Ishikawa (cell line): ENCODE results near the gene IGFALS.

Experiments used
- CEBPB ChIP-seq: IDR thresholded peaks from 2 replicates; pipeline ENCODE4 v1.6.1; 2012
- CREB1 ChIP-seq: IDR thresholded peaks from 2 replicates; pipeline ENCODE4 v1.6.1; 2012; ENCODE audit warnings: low read depth
- EGR1 ChIP-seq: IDR thresholded peaks from 2 replicates; pipeline ENCODE4 v1.6.1; 2012
- EP300 ChIP-seq: IDR thresholded peaks from 2 replicates; pipeline ENCODE4 v1.6.1; 2012; ENCODE audit warnings: borderline replicate concordance
- FOXM1 ChIP-seq: IDR thresholded peaks from 2 replicates; pipeline ENCODE4 v1.6.1; 2012; ENCODE audit warnings: low read depth, borderline replicate concordance
- MAX ChIP-seq: IDR thresholded peaks from 2 replicates; pipeline ENCODE4 v1.6.1; 2012
- NFIC ChIP-seq: IDR thresholded peaks from 2 replicates; pipeline ENCODE4 v1.6.1; 2012
- RAD21 ChIP-seq: IDR thresholded peaks from 2 replicates; pipeline ENCODE4 v1.6.1; 2012; ENCODE audit warnings: low read depth
- TAF1 ChIP-seq: IDR thresholded peaks from 2 replicates; pipeline ENCODE4 v1.6.1; 2012; ENCODE audit warnings: low read depth, mild to moderate bottlenecking
- TCF12 ChIP-seq: IDR thresholded peaks from 2 replicates; pipeline ENCODE4 v1.6.1; 2012; ENCODE audit warnings: low read depth
- TEAD4 ChIP-seq: IDR thresholded peaks from 2 replicates; pipeline ENCODE4 v1.6.1; 2012
- USF1 ChIP-seq: IDR thresholded peaks from 2 replicates; pipeline ENCODE4 v1.6.1; 2012
- YY1 ChIP-seq: IDR thresholded peaks from 2 replicates; pipeline ENCODE4 v1.6.1; 2012; ENCODE audit warnings: low read depth
- ZBTB7A ChIP-seq: IDR thresholded peaks from 2 replicates; pipeline ENCODE4 v1.6.1; 2012; ENCODE audit warnings: low read depth
- TF ChIP-seq, protein P1 (sequence below): IDR thresholded peaks from 2 replicates; pipeline ENCODE4 v1.6.1; 2012; ENCODE audit warnings: low read depth, mild to moderate bottlenecking

Gene IGFALS

GRCh38 chr16:1785846-1786170 is 7.7 kb downstream of the IGFALS start:
- TF ChIP-seq CEBPB (no peak), EP300 (no peak), RAD21 (no peak), ZBTB7A (no peak), NFIC (no peak), TEAD4 (no peak), YY1 (no peak), TAF1 (no peak), MAX (no peak), CREB1 (no peak)
- TF ChIP-seq, protein P1, sequence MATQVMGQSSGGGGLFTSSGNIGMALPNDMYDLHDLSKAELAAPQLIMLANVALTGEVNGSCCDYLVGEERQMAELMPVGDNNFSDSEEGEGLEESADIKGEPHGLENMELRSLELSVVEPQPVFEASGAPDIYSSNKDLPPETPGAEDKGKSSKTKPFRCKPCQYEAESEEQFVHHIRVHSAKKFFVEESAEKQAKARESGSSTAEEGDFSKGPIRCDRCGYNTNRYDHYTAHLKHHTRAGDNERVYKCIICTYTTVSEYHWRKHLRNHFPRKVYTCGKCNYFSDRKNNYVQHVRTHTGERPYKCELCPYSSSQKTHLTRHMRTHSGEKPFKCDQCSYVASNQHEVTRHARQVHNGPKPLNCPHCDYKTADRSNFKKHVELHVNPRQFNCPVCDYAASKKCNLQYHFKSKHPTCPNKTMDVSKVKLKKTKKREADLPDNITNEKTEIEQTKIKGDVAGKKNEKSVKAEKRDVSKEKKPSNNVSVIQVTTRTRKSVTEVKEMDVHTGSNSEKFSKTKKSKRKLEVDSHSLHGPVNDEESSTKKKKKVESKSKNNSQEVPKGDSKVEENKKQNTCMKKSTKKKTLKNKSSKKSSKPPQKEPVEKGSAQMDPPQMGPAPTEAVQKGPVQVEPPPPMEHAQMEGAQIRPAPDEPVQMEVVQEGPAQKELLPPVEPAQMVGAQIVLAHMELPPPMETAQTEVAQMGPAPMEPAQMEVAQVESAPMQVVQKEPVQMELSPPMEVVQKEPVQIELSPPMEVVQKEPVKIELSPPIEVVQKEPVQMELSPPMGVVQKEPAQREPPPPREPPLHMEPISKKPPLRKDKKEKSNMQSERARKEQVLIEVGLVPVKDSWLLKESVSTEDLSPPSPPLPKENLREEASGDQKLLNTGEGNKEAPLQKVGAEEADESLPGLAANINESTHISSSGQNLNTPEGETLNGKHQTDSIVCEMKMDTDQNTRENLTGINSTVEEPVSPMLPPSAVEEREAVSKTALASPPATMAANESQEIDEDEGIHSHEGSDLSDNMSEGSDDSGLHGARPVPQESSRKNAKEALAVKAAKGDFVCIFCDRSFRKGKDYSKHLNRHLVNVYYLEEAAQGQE: no peak

DNA sequence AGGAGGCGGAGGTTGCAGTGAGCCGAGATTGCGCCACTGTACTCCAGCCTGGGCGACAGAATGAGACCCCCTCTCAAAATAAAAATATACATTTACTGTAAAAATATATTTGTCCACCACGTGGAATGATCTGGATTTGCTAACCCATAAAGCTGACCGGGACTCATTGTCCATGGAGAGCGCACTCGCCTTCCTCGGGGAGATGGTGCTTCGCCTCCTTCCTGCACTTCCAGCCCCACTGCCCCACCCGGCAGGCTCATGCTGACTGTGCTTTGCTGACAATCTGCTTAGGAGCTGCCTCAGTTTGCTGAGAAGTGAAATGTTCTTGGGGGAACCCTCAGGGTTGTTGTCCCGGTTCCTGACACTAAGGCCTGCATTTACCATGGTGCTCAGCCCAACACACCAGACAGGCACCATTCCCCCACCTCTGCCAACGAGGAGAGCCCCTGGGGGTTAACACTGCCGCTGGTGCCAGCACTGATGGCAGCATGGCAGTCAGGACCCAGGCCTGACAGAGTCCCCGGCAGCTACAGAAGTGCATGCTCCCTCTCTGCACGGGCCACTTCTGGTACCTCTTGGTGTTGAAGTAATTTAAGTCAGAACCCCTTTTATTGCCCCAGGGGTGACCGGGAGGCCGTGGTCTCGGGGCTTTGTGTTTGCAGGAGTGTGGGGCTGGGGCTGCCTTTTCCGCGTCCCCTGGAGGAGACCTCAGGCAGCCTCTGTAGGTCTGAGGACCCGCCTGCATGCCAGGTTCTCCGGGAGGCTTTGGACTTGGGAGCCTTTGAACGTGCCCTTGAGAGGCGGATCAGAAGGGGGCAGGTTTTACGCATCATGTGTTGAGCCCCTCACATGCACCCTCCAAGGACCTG is 8.3 kb downstream of the IGFALS start:
- TF ChIP-seq, protein P1: no peak
- TF ChIP-seq USF1: no peak
- TF ChIP-seq MAX: no peak
- TF ChIP-seq FOXM1: no peak
- no peak for TF ChIP-seq CREB1
- TF ChIP-seq TEAD4: no peak
- no peak for TF ChIP-seq EP300
- no peak for TF ChIP-seq RAD21
- no peak for TF ChIP-seq CEBPB
- no peak for TF ChIP-seq ZBTB7A
- no peak for TF ChIP-seq EGR1
- TF ChIP-seq YY1: no peak
- no peak for TF ChIP-seq NFIC
- no peak for TF ChIP-seq TCF12

DNA sequence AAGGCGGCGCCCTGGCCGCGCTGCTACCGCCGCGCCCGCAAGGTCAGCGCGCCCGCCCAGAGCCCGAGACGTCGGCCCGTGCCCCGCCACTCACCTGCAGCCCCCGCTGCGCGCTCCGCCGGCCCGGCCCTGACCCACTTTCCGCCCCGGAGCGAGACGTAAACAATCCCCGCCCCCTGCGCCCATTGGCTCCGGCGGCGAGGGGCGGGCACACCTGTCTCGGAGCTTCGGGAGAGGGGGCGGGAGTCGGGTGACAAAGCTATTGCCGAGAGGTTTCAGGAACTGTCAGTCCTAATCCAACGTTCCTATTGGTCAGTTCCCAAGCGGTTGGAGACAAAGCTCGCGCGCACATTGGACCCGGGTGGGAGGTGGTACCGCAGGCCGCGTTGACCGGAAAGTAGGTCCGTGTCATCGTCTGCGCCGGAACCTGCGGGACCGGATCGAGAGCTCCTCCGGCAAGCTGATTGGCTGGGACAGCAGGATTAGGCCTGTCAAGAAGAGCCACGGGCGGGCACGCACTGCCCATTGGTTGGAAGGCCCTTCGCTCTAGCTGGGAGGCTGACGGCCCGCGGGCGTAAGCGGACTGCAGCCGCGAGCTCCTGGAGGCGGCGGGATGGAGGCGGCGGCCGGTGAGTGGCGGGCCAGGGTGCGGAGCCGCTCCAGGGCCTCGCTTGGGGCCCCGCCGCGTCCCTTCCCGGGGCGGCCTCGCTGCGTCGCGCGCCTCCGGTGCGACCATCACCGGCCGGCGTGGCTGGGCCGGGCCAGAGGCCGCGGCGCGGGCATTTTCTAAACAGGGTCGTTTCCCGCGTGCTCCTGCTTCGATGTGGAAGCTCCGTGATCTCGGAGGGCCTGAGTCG is 10.9 kb downstream of the IGFALS start, which contains the start of the genes NUBP2 and SPSB3:
Gene NUBP2 (plus strand): TSS at position 553 of the 857 bp plus-strand sequence. CDS start 61 bp downstream, at position 614.
Gene SPSB3 (minus strand): TSS at position 164 of the 857 bp plus-strand sequence. CDS start 1,088 bp downstream, outside the sequence.
- TF ChIP-seq TAF1 (peak; percentile 50; the same call in 1 of the 2 replicates), TCF12 (peak; percentile 37; the same call in 1 of the 2 replicates), USF1 (no peak; the same call in 1 of the 2 replicates), ZBTB7A (no peak), TEAD4 (peak; percentile 27; the same call in 1 of the 2 replicates), CREB1 (peak; percentile 95), YY1 (no peak; the same call in 1 of the 2 replicates), RAD21 (no peak), MAX (peak; percentile 62), CEBPB (no peak), EP300 (no peak), FOXM1 (0 out of 2 replicates have a peak, but pooled peaks have one; percentile 21), EGR1 (no peak; the same call in 1 of the 2 replicates), NFIC (no peak)
- TF ChIP-seq, protein P1: no peak
